Natural killer cell treated with Interleukin-12 subunit alpha and Interleukin-12 subunit beta and Interleukin-15 and Interleukin-18, amount 100 ng/mL, for 72 hours (primary cell): ENCODE data around the gene RYK. TPM values are rescaled to one million over a fixed set of nuclear protein-coding genes. Genes with fewer than 3 reads are reported as not detected.
A peak's percentile ranks its signal among the peaks of the same experiment; 100 is the strongest.

Source experiments
- ATAC-seq, 2 donors: fragments of 150-1000 bp; cut with Tn5 transposase in 1 of 2; sonication (Bioruptor Pico), chemical (Tn5 transposase) in 1 of 2; 2 replicates each; pipeline ENCODE4 v1.10.0; 2021
- DNase-seq: peaks from one replicate; pipeline ENCODE4 v3.0.0; 2022; ENCODE audit warnings: low spot score
- H3K27ac Mint-ChIP-seq, 2 donors: 1 replicate in 1 of 2; 2 replicates in 1 of 2; pipeline ENCODE4 v1.8.0; 2022; ENCODE audit warnings: mixed read lengths in 2 of 2, mild to moderate bottlenecking in 1 of 2, moderate library complexity in 1 of 2
- H3K27me3 Mint-ChIP-seq, 2 donors: 1 replicate in 1 of 2; 2 replicates in 1 of 2; pipeline ENCODE4 v1.8.0; 2022; ENCODE audit warnings: mixed read lengths in 2 of 2
- H3K36me3 Mint-ChIP-seq: one replicate; pipeline ENCODE4 v1.8.0; 2022; ENCODE audit warnings: mixed read lengths
- H3K4me1 Mint-ChIP-seq, 2 donors: 1 replicate in 1 of 2; 2 replicates in 1 of 2; pipeline ENCODE4 v1.8.0; 2022; ENCODE audit warnings: low read depth in 2 of 2, mixed read lengths in 2 of 2, mild to moderate bottlenecking in 1 of 2
- H3K4me3 Mint-ChIP-seq: one replicate; pipeline ENCODE4 v1.8.0; 2022; ENCODE audit warnings: mixed read lengths
- H3K9me3 Mint-ChIP-seq: 2 replicates; pipeline ENCODE4 v1.8.0; 2022; ENCODE audit warnings: mixed read lengths
- total RNA-seq, 2 donors: library from RNA; stranded (reverse); gene quantifications; one replicate each; pipeline ENCODE4 v1.2.3, GENCODE V29; 2022

The RYK gene
- total RNA-seq, 2 donors from 2014 or later, result 20.6 to 20.8 TPM

DNA sequence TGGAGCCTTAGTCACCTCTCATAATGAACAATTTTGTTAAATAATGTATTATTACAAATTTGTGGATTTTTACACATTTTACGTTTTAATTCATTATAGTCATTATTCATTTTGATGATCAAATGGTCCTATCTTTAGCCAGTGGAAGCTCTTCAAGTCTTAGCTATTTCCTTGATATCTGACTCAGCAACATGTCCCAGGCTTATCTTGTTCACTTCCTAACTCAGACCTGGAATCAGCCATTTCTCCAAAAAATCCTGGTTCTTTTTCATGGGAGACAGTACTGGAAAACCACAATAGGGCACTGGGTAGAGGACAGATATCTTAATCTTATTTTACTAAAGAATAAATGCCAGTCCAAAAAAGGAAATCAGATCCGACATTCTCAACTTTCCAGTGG, 56.4 kb downstream of the RYK start:
- Mint-ChIP-seq H3K9me3 (no peaks in the 10 kb centered on the region), H3K36me3 (peaks cover 4% of the 10 kb centered on the region), H3K27me3 (no peaks in the 10 kb centered on the region), H3K27ac (no peak overlapping the region), H3K4me3 (no peak overlapping the region), H3K4me1 (no peaks in the 10 kb centered on the region)
- no peak for ATAC-seq
- no peak for DNase-seq

DNA sequence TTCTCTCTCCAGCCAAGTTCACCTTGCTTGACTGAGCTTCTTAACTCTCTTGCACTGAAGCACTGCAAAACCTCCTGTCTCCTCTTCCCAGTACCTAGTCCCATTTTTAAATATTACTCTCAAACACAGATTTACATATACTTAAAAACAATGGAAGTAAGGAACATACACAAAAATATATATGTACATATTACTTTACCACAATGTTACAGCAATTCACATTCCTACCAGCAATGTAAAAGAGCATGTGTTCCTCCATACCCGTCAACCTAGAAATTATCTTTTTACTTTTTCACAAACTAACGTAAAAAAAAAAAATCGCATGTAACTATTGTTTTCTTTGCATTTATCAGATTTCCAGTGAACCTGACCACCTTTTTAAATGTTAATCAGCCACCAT, 60.4 kb downstream of the RYK start:
- H3K27me3 Mint-ChIP-seq, result no peaks in the 10 kb centered on the region
- DNase-seq (no peak), ATAC-seq (no peak)
- no peak overlapping the region for H3K27ac Mint-ChIP-seq
- H3K36me3 Mint-ChIP-seq, result peaks cover 9% of the 10 kb centered on the region
- H3K4me3 Mint-ChIP-seq, result no peak overlapping the region
- no peaks in the 10 kb centered on the region for H3K9me3 Mint-ChIP-seq
- no peaks in the 10 kb centered on the region for H3K4me1 Mint-ChIP-seq

DNA sequence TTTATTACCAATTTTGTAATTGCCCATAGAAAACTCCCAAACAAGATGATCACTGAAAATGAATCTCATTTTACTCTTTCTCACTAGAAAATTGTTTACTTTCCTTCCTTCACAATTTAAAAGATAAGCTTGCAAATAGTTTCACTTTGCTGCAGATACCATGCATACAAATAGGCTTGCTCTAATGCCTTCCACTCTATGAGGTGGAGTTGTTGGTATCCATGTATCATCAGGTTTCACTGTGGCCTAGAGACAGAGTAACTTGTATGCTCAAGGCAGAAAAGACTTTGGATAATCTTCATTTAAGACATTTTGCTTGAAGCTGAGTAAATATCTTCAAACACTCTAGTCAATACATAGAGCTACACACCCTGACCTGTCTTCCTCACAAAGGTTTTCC, 60.8 kb downstream of the RYK start:
- peaks cover 9% of the 10 kb centered on the region for H3K36me3 Mint-ChIP-seq
- H3K27me3 Mint-ChIP-seq, result no peaks in the 10 kb centered on the region
- ATAC-seq (no peak), DNase-seq (no peak)
- no peaks in the 10 kb centered on the region for H3K4me1 Mint-ChIP-seq
- H3K4me3 Mint-ChIP-seq, result no peak overlapping the region
- no peaks in the 10 kb centered on the region for H3K9me3 Mint-ChIP-seq
- no peak overlapping the region for H3K27ac Mint-ChIP-seq

DNA sequence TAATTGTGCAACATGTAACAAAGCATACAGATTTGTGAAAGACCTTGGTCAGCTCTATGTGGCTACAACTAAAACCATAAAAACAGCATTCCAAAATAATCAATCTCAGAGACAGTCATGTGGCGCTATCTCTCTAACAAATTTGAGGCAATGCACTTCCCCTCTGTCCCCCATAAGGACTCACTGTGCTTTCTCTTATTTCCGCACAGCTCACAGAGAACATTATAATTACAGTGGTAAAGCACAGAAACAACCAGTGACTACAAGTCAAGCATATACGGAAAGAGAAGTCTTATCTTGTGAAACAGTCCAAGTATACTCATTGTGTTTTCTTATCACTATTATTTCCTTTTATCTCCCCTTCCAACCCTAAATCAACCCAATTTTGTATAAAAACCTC, 64.3 kb downstream of the RYK start:
- no peak for DNase-seq
- H3K27me3 Mint-ChIP-seq, result no peaks in the 10 kb centered on the region
- peaks cover 8% of the 10 kb centered on the region for H3K36me3 Mint-ChIP-seq
- no peaks in the 10 kb centered on the region for H3K9me3 Mint-ChIP-seq
- no peak overlapping the region for H3K4me3 Mint-ChIP-seq
- H3K27ac Mint-ChIP-seq, result no peak overlapping the region
- ATAC-seq, result no peak
- peaks cover 0 to 2% of the 10 kb centered on the region in 2 donors for H3K4me1 Mint-ChIP-seq

DNA sequence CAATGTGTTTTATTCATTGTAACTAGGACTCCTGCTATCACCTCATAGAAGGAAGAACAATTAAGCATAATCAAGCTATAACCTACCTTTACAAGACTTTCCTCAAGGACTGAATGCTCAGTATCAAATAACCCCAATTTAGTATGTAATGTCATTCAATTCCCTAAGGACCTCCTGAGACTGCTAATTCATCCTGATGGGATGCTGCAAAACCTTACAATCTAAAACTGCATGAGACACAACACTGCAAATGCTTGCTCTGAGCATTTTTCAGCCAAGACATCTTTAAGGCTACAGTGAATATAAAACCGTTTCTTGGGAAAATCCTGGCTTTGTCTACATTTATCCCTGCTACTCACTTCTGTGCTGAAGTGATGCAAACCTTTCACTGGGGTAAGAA, 69.9 kb downstream of the RYK start:
- Mint-ChIP-seq H3K4me3 (no peak overlapping the region), H3K36me3 (peaks cover 6% of the 10 kb centered on the region), H3K27me3 (no peaks in the 10 kb centered on the region), H3K27ac (no peak overlapping the region), H3K4me1 (peaks cover 0 to 5% of the 10 kb centered on the region in 2 donors), H3K9me3 (no peaks in the 10 kb centered on the region)
- ATAC-seq (no peak), DNase-seq (no peak)

DNA sequence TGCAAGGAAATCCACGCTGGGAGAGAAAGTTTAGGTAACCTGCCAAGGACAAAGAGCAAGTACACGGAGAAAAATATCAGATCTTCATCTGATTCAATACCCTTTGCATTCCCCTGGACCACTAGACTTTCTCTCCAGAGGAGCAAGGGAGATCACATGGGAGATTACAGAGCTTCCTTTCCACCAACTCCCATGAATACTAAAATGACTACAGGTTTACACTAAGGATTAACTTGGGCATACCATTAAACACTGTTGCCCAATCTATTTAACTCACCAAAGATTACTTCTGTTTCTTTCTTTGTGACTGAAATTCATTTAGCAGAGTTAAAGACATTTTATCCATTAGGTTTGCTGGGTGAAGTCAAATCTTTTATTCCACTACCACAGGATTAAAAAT, 71.2 kb downstream of the RYK start:
- H3K9me3 Mint-ChIP-seq, result no peaks in the 10 kb centered on the region
- ATAC-seq, result no peak
- no peaks in the 10 kb centered on the region for H3K27me3 Mint-ChIP-seq
- peaks cover 0 to 5% of the 10 kb centered on the region in 2 donors for H3K4me1 Mint-ChIP-seq
- peaks cover 6% of the 10 kb centered on the region for H3K36me3 Mint-ChIP-seq
- H3K4me3 Mint-ChIP-seq, result no peak overlapping the region
- DNase-seq, result no peak
- H3K27ac Mint-ChIP-seq, result no peak overlapping the region

DNA sequence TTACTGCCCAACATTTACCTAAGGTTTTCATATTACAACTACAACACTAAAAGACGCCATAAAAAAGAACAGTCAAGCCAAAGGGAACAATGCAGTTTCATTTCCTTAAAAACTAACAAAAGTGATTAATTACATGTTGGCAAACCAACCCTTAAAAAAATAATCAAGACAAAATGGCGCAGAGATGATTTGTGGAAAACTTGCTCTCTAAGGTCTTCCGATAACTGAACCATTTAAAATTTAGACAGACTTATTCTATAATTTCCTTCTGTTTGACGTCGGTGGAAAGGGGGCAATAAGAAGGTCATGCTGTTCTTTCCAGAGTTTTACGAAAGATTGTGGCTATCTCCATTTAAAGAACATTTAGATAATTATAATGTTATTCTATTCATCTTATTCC, 87.6 kb downstream of the RYK start:
- ATAC-seq (no peak), DNase-seq (no peak)
- Mint-ChIP-seq H3K27ac (no peak overlapping the region), H3K9me3 (no peaks in the 10 kb centered on the region), H3K36me3 (no peaks in the 10 kb centered on the region), H3K27me3 (no peaks in the 10 kb centered on the region), H3K4me3 (no peak overlapping the region), H3K4me1 (peaks cover 0 to 4% of the 10 kb centered on the region in 2 donors)

DNA sequence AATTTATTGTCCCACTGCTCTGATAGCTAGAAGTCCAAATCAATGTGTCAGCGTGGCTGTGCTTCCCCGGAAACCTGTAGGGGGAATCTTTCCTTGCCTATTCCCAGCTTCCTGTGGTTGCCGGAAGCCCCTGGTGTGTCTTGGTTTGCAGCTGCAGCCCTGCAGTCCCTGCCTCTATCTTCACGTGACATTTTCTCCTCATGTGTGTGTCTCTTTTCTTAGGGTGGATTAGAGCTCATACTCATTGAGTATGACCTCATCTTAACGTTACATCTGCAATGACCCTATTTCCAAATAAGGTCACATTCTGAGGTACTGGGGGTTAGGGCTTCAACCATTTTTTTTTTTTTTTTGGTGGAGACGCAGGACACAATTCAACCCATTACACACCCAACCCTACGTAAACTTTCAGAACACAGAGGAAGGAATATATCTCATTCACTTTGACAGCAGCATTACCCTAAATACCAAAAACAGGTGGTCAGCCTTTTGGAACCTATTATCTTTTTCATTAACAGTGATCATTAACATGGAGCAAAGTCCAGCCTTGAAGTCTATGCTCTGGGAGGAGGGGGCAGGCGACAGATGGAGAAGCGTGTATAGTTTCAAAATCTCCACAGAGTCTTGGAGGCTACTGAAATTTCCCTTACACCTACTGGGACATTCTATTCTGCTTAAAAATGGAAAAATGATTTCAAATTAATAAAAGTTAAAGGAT, 88.6 kb downstream of the RYK start:
- Mint-ChIP-seq H3K27me3 (no peaks in the 10 kb centered on the region), H3K27ac (no peak overlapping the region), H3K9me3 (no peaks in the 10 kb centered on the region), H3K4me1 (no peaks in the 10 kb centered on the region), H3K4me3 (no peak overlapping the region), H3K36me3 (no peaks in the 10 kb centered on the region)
- DNase-seq (no peak), ATAC-seq (no peak)

DNA sequence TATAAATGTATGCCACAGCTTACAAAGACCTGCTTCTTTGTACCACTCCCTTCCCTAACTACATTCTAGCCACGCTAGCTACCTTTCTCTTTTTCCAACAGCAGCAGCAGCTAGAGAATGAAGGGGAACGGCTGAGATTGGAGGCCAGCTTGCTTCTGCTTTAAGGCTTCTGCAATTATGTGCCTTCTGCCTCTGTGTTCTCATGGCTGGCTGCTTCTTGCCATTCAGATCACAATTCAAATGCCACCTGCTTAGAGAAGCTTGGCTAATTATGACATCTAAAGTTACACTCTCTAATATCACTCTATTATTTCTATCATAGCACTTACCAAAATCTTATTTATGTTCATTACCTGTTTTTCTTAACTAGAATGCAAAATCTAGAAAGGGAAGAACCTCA, 95.2 kb downstream of the RYK start:
- Mint-ChIP-seq H3K4me3 (no peak overlapping the region), H3K27me3 (no peaks in the 10 kb centered on the region), H3K27ac (no peak overlapping the region), H3K36me3 (peaks cover 12% of the 10 kb centered on the region), H3K4me1 (no peaks in the 10 kb centered on the region), H3K9me3 (no peaks in the 10 kb centered on the region)
- ATAC-seq (no peak), DNase-seq (no peak)

DNA sequence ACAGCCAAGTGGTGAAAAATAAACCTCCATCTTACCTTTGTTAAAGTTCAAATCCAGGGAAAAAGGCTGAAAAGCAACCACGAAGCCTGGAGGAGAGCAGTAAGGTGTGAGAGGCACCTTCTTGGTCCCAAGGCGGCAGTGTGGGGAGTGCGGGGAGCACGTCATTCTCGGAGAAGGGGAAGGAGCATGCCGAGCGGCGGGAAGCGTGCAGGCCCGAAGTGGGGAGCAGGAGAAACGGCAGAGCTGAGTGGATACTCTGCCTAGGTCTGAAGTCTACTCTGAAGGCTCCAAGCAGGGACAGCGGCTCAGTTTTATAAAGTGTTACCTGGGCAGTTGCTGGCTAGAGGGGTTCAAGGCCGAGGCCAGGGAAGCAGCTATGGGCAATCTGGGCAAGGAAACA, 96.9 kb downstream of the RYK start:
- H3K27me3 Mint-ChIP-seq, result no peaks in the 10 kb centered on the region
- no peak overlapping the region for H3K27ac Mint-ChIP-seq
- H3K4me1 Mint-ChIP-seq, result no peaks in the 10 kb centered on the region
- H3K4me3 Mint-ChIP-seq, result no peak overlapping the region
- DNase-seq (no peak), ATAC-seq (no peak)
- H3K9me3 Mint-ChIP-seq, result no peaks in the 10 kb centered on the region
- H3K36me3 Mint-ChIP-seq, result peaks cover 12% of the 10 kb centered on the region

DNA sequence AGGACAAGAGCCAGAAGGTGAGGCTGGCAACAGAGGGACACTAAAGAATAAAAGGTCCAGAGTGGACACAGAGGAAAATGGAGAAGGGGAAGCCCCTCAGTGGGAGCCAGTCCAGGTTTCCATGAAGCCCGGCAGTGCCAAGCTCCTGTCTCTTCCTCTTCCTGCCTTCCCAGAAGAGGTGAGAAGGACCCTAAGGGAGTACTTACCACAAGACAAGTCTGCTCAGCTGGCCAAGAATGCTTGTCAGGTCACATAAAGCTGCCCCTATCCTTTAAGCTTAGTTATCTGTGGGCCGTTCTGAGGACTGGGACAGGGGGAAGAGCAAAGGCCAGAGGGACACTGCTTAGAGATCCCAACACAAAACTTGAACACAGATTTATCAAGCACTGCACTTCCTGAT, 100.2 kb downstream of the RYK start:
- ATAC-seq, result no peak
- peaks cover 12% of the 10 kb centered on the region for H3K36me3 Mint-ChIP-seq

DNA sequence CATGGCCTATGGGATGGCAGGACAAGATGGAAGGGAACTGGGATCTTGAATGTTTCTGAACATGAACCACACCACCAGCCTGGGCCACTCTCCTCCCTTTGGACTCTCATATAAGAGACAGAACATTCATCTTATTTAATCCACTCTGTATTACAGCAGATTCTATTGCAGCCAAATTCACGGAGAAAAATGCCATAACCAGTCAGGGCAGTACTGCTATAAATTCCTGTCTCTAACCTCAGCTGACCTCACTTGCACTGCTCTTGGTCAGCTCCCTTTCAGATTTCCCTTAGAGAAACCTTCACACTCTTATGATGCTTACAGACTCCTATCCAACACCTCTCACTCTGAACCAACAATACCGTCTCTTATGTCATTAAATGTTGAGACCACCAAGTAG, 101.4 kb downstream of the RYK start:
- no peak overlapping the region for H3K27ac Mint-ChIP-seq
- no peak for DNase-seq
- H3K9me3 Mint-ChIP-seq, result no peaks in the 10 kb centered on the region
- no peak for ATAC-seq
- H3K4me1 Mint-ChIP-seq, result peaks cover 0 to 3% of the 10 kb centered on the region in 2 donors
- H3K36me3 Mint-ChIP-seq, result peaks cover under 1% of the 10 kb centered on the region
- H3K4me3 Mint-ChIP-seq, result no peak overlapping the region
- H3K27me3 Mint-ChIP-seq, result no peaks in the 10 kb centered on the region

More for the DNA sequence above, 100.2 kb downstream of the RYK start:
- Mint-ChIP-seq H3K9me3 (no peaks in the 10 kb centered on the region), H3K27me3 (no peaks in the 10 kb centered on the region), H3K4me1 (no peaks in the 10 kb centered on the region), H3K4me3 (no peak overlapping the region), H3K27ac (no peak overlapping the region)
- DNase-seq, result no peak

DNA sequence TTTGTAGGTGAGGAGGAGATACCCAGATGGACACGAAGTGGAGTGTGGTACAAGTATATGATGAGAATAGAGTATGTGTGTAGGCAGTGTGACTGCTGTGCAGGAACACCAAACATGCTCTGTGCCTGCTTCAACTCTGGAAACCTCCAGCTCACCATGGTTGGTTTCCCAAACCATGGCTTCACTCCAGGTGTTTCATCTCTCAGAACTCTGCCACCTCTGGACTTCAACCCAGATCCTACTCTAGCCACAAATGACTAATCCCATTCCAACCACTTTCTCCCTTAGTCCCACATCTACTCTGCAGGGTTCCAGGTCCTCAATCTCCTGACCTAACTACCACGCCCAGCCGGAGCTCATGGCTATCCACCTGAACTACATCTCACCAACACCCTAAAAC, 102.1 kb downstream of the RYK start:
- no peak overlapping the region for H3K4me3 Mint-ChIP-seq
- no peak overlapping the region for H3K27ac Mint-ChIP-seq
- no peaks in the 10 kb centered on the region for H3K36me3 Mint-ChIP-seq
- H3K4me1 Mint-ChIP-seq, result peaks cover 0 to 3% of the 10 kb centered on the region in 2 donors
- DNase-seq, result no peak
- no peaks in the 10 kb centered on the region for H3K27me3 Mint-ChIP-seq
- no peak for ATAC-seq
- H3K9me3 Mint-ChIP-seq, result no peaks in the 10 kb centered on the region

DNA sequence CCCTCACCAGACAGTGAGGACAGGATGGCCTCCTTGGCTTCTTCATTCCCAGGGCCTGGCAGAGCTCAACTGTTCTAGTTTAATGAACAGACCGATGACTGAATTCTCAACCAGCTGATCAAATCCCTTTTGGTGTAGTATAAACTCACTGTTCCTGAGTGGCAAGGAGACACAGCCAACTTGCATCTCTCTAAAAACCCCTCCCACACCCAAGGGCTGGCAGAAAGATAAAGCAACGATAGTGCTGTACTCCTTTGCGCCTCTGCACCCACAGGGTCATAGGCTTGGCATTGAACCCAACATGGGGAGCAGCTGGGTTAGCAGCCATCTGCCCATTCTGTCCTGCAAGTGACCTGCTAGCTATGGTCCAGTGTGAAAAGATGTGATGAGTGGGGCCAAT, 103.2 kb downstream of the RYK start:
- Mint-ChIP-seq H3K27ac (no peak overlapping the region), H3K4me1 (peaks cover 0 to 3% of the 10 kb centered on the region in 2 donors), H3K9me3 (no peaks in the 10 kb centered on the region), H3K4me3 (no peak overlapping the region), H3K36me3 (no peaks in the 10 kb centered on the region), H3K27me3 (no peaks in the 10 kb centered on the region)
- ATAC-seq, result no peak
- no peak for DNase-seq

DNA sequence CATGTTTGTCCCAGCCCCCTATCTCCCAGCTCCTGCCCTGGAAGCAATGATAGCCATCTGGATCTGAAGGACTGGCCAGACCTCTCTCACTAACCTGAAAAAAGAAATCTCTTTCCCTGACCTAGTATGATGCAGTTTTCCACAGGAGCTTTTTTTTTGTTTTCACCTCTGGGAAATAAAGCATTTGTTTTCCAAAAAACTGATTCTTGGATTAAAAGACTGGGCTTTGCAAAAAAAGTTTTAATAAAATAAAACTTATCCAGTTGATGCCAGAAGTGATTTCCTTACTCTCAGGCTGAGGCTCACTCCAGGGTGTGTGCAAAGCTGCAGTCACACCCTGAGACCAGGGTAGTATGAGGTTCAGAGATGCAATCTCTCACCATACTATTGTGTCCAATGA, 104.0 kb downstream of the RYK start:
- H3K36me3 Mint-ChIP-seq, result no peaks in the 10 kb centered on the region
- H3K27me3 Mint-ChIP-seq, result no peaks in the 10 kb centered on the region

More for the DNA sequence above, 104.0 kb downstream of the RYK start:
- Mint-ChIP-seq H3K27ac (no peak overlapping the region), H3K4me3 (no peak overlapping the region), H3K4me1 (peaks cover 0 to 3% of the 10 kb centered on the region in 2 donors), H3K9me3 (no peaks in the 10 kb centered on the region)
- ATAC-seq, result peak in 1 of 2 donors; percentile 6
- no peak for DNase-seq
